MCF 10A (cell line): ENCODE measurements around the gene SS18. TPM values are rescaled to one million over a fixed set of nuclear protein-coding genes. Genes with fewer than 3 reads are reported as not detected.

Experiments used
- BruUV-seq: library from RNA; stranded (reverse); fragments of 400-500 nt; replicated peaks from 2 replicates; lab custom pipeline; 2021; lab: Mats Ljungman, UMichigan
- CTCF ChIA-PET: fragments of 300-600 bp; sonication (Branson Sonifier 250); formaldehyde crosslinking; extraction: SDS; loops from one replicate; lab custom pipeline; 2021; ENCODE audit warnings: antibody characterized with exemption, inconsistent platforms; lab: Yijun Ruan, JAX
- POLR2A ChIA-PET: fragments of 300-600, 350-650 bp; sonication (Branson Sonifier 250); formaldehyde crosslinking; extraction: SDS; loops from one replicate; lab custom pipeline; 2020; ENCODE audit warnings: antibody characterized with exemption, inconsistent platforms; lab: Yijun Ruan, JAX
- DNase-seq: peaks from one replicate; pipeline ENCODE4 v3.0.0-alpha.2; 2018; ENCODE audit not compliant: unreplicated experiment
- H3K27ac Mint-ChIP-seq: one replicate; pipeline ENCODE4 v1.8.0; 2022; ENCODE audit warnings: mild to moderate bottlenecking, low read depth, mixed read lengths; ENCODE audit not compliant: unreplicated experiment
- H3K27me3 Mint-ChIP-seq: one replicate; pipeline ENCODE4 v1.8.0; 2022; ENCODE audit warnings: mixed read lengths; ENCODE audit not compliant: insufficient read depth, unreplicated experiment
- H3K36me3 Mint-ChIP-seq: one replicate; pipeline ENCODE4 v1.8.0; 2022; ENCODE audit warnings: mild to moderate bottlenecking, moderate library complexity, mixed read lengths; ENCODE audit not compliant: insufficient read depth, unreplicated experiment
- H3K4me1 Mint-ChIP-seq: one replicate; pipeline ENCODE4 v1.8.0; 2022; ENCODE audit warnings: mixed read lengths; ENCODE audit not compliant: insufficient read depth, unreplicated experiment
- H3K4me3 Mint-ChIP-seq: one replicate; pipeline ENCODE4 v1.8.0; 2022; ENCODE audit warnings: mild to moderate bottlenecking, moderate library complexity, mixed read lengths; ENCODE audit not compliant: unreplicated experiment
- H3K9me3 Mint-ChIP-seq: one replicate; pipeline ENCODE4 v1.8.0; 2022; ENCODE audit warnings: mixed read lengths; ENCODE audit not compliant: unreplicated experiment
- intact Hi-C: fragments of 100-400 bp; cut with micrococcal nuclease; formaldehyde crosslinking; loops from 2 replicates; pipeline ENCODE4 v1.14.1; 2022
- total RNA-seq: library from RNA; stranded (reverse); gene quantifications from 2 replicates; pipeline ENCODE4 v1.2.3, GENCODE V29; 2022
- TF ChIP-seq, protein P1 (sequence below): fragments of 200-600 bp; IDR thresholded peaks from one replicate; pipeline ENCODE4 v1.8.0; 2022; ENCODE audit warnings: antibody characterized with exemption, mild to moderate bottlenecking; ENCODE audit not compliant: unreplicated experiment

SS18 gene
- total RNA-seq, 1 experiment from 2014 or later = 89.9 TPM

DNA sequence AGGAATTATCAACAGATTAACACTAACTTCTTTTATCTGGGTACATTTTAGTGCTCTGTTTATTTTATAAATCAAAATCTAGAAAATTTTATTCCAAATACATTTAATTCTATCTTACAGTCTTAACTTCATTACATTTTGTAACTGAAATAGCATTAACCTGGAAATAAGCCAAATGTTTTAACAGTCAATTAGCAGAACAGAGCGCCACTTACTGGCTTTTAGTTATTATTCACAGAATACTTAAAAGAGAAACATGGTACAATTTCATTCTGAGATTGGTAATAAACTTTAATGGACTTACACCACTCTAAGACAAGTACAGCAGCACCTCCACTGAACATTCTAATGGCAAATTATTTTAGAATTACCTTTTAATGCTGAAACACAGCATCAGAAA, 38.6 kb downstream of the SS18 start:
- CTCF ChIA-PET = interaction anchor here (0.9 to 1.0 kb wide), 2 partner anchors 8 to 32 kb away, joined by 3 to 4 read pairs; no protein-coding TSS in a partner anchor
- no peak overlapping the region for H3K27ac Mint-ChIP-seq
- H3K36me3 Mint-ChIP-seq = peaks cover 56% of the 10 kb centered on the region
- no peak for DNase-seq
- BruUV-seq = no TSS peak
- no peaks in the 10 kb centered on the region for H3K27me3 Mint-ChIP-seq
- H3K4me1 Mint-ChIP-seq = peaks cover 14% of the 10 kb centered on the region
- no peaks in the 10 kb centered on the region for H3K9me3 Mint-ChIP-seq
- intact Hi-C loops = no loop called here
- POLR2A ChIA-PET = interaction anchor here (0.6 kb wide), 1 partner anchor 12 kb away, joined by 3 read pairs; no protein-coding TSS in a partner anchor
- TF ChIP-seq, protein P1, sequence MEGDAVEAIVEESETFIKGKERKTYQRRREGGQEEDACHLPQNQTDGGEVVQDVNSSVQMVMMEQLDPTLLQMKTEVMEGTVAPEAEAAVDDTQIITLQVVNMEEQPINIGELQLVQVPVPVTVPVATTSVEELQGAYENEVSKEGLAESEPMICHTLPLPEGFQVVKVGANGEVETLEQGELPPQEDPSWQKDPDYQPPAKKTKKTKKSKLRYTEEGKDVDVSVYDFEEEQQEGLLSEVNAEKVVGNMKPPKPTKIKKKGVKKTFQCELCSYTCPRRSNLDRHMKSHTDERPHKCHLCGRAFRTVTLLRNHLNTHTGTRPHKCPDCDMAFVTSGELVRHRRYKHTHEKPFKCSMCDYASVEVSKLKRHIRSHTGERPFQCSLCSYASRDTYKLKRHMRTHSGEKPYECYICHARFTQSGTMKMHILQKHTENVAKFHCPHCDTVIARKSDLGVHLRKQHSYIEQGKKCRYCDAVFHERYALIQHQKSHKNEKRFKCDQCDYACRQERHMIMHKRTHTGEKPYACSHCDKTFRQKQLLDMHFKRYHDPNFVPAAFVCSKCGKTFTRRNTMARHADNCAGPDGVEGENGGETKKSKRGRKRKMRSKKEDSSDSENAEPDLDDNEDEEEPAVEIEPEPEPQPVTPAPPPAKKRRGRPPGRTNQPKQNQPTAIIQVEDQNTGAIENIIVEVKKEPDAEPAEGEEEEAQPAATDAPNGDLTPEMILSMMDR = no peak
- no peak overlapping the region for H3K4me3 Mint-ChIP-seq

DNA sequence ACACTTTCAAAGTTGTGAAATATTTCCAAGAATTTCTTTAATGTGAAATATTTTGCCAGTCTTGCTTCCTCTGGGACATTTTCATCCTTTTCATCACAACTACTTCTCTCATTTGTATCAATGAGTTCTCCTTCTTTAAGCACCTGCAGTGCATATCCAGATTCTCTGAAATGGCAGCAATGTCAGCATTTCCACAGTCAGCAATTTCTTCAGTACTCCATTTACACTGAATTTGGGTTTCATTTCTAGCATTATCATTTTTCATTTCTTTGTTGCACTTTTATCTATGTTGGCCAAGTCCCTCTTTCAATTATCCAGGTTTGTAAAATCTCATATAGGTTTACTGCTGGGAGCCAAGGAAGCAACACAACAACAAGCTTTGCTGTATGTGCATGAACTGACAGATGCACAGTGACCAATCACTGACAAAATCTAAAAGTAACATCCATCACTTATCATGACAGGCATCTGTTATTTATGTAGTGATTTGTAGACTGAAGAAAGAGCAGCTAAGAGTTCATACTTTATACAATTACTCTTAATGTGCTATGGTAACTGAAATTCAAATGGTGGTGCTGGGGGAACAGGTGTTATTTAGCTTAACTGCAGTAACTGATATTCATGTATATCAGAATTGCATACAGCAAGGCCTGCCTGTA, 43.9 kb downstream of the SS18 start:
- Mint-ChIP-seq H3K36me3 (peaks cover 32% of the 10 kb centered on the region), H3K27me3 (no peaks in the 10 kb centered on the region), H3K9me3 (no peaks in the 10 kb centered on the region), H3K4me3 (no peak overlapping the region), H3K4me1 (peaks cover 14% of the 10 kb centered on the region), H3K27ac (no peak overlapping the region)
- DNase-seq = no peak
- intact Hi-C loops = no loop called here
- TF ChIP-seq, protein P1 = no peak
- CTCF ChIA-PET = interaction anchor here (0.6 to 1.0 kb wide), 2 partner anchors 72 to 113 kb away, joined by 3 read pairs; no protein-coding TSS in a partner anchor
- no TSS peak for BruUV-seq
- POLR2A ChIA-PET = interaction anchor here (0.5 to 0.7 kb wide), 2 partner anchors 10 to 13 kb away, joined by 3 read pairs; no protein-coding TSS in a partner anchor

DNA sequence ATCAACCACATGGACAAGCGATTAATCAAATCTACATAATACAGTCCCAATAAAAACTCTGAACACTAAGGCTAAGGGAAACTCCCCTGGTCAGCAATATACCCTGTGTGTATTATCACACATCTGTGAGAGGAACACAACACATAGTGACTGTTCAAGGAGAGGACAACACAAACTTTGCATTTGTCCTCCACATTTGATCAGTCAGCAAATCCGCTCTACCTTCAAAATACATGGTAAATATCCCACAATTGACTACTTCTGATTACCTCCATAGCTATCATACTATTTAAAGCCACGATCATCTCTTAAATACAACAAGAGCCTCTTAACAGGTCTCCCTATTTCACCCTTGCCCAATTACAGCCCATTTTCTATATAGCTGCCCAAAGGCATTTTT, 45.6 kb downstream of the SS18 start:
- Mint-ChIP-seq H3K4me3 (no peak overlapping the region), H3K27me3 (no peaks in the 10 kb centered on the region), H3K36me3 (peaks cover 29% of the 10 kb centered on the region), H3K4me1 (peaks cover 22% of the 10 kb centered on the region), H3K9me3 (no peaks in the 10 kb centered on the region), H3K27ac (peak overlapping the region; percentile 6)
- DNase-seq = no peak
- intact Hi-C loops = no loop called here
- TF ChIP-seq, protein P1 = no peak
- ChIA-PET CTCF (interaction anchor here (0.7 kb wide), 1 partner anchor 57 kb away, joined by 5 read pairs; no protein-coding TSS in a partner anchor), POLR2A (interaction anchor here (0.7 to 2.3 kb wide), 3 partner anchors 8 to 35 kb away, joined by 3 to 8 read pairs (median 3); no protein-coding TSS in a partner anchor)
- BruUV-seq = no TSS peak

DNA sequence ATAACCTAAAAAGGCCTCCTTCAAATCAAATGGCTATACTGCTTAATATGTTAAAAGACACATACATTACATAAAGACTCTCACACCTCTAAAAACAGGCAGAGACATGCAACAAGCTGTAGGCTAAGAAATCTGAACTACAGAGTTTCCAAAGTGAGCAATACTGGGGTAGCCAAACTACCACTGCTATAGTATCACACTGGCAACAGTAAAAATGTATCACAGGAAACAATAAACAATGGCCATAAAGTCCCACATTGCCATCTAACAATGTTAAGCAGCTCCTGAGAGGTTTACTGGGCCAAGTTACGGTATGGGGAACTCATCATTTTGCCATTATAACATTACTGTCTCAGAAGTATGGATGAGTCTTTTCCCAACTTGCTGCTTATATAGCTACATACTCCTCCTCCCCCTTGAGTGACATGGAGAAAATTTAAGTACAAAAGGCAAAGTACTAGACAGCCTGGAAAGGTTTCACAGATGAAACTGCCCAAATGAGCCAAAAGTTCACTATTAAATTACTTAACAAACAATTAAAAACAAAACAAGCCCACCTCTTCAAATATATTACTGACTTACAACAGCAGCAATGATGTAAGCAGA, 50.3 kb downstream of the SS18 start:
- ChIA-PET CTCF (interaction anchor here (0.6 to 1.2 kb wide), 4 partner anchors 14 to 344 kb away, joined by 3 to 4 read pairs (median 3); no protein-coding TSS in a partner anchor), POLR2A (interaction anchor here (0.6 to 2.0 kb wide), 4 partner anchors 12 to 50 kb away, joined by 3 to 7 read pairs (median 4); partner anchors contain the start of gene SS18)
- intact Hi-C loops = no loop called here
- no TSS peak for BruUV-seq
- Mint-ChIP-seq H3K36me3 (peaks cover 32% of the 10 kb centered on the region), H3K27me3 (no peaks in the 10 kb centered on the region), H3K27ac (no peak overlapping the region), H3K4me1 (peaks cover 20% of the 10 kb centered on the region), H3K9me3 (no peaks in the 10 kb centered on the region), H3K4me3 (no peak overlapping the region)
- peak; percentile 14 for DNase-seq
- TF ChIP-seq, protein P1 = no peak
